Spleen (tissue), 7 donors: ENCODE results near the gene CRB2.

Experiments used
- POLR2A ChIP-seq, 3 donors: fragments of 450-650 bp; IDR thresholded peaks; one replicate each; pipeline ENCODE4 v1.5.1; 2017; ENCODE audit warnings: antibody characterized with exemption in 3 of 3, mild to moderate bottlenecking in 1 of 3
- TF ChIP-seq, protein P1 (sequence below), 11 experiments: fragments of 200-600 bp in 7 of 11; fragments of 450-650 bp in 4 of 11; sonication (generic) in 4 of 11; IDR thresholded peaks in 8 of 11; conservative IDR thresholded peaks in 3 of 11; 1 replicate in 7 of 11; 2 replicates in 4 of 11; pipeline versions ENCODE4 v1.4.0 to v1.8.0; 2016 to 2021; ENCODE audit warnings: antibody characterized with exemption in 11 of 11, inconsistent platforms in 4 of 11, mild to moderate bottlenecking in 1 of 11
- donor health status: DM: no; HTN: no; CAD: no; lungs with moderate emphysema.
- donor health status: DM: no; HTN: no; CAD: no.
- donor health status: DM: no; HTN: no; CAD: no.

DNA sequence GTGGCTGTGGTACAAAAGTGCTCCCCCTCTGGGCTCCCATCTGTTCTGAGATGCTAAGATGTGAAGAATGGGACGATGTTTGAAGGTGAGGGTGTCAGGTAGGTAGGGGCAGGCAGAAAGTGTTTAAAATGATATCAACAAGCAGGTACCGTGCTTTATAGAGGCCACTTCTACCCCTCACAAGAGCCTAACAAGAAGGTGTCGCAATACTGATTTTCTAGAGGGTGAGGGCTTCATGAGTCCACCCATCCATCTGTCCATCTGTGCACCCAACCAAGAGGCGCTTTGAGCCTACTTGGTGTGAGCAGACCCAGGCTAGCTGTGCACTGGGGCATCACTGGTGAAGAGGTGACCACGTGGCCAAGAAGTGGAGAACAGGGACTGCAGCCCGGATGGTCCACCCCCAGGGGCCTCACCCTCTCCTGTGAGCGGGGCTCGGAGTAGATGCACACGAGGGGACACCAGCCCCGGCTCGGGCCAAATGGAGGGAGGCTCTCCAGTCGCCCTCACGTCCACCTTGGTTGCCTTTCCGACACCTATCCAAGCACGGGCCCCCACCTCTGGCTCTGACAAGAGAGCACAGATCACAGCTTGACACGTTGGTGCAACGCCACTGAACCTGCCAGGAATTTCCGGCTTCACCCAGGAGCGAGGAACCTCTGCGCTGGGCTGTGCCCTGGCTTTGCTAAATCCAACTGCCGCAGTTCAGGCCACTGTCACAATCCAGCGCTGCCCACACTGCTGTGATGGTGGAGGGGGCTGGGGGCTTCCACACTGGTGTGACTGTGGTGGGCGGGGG lies 34.5 kb downstream of the CRB2 start:
- TF ChIP-seq, protein P1, sequence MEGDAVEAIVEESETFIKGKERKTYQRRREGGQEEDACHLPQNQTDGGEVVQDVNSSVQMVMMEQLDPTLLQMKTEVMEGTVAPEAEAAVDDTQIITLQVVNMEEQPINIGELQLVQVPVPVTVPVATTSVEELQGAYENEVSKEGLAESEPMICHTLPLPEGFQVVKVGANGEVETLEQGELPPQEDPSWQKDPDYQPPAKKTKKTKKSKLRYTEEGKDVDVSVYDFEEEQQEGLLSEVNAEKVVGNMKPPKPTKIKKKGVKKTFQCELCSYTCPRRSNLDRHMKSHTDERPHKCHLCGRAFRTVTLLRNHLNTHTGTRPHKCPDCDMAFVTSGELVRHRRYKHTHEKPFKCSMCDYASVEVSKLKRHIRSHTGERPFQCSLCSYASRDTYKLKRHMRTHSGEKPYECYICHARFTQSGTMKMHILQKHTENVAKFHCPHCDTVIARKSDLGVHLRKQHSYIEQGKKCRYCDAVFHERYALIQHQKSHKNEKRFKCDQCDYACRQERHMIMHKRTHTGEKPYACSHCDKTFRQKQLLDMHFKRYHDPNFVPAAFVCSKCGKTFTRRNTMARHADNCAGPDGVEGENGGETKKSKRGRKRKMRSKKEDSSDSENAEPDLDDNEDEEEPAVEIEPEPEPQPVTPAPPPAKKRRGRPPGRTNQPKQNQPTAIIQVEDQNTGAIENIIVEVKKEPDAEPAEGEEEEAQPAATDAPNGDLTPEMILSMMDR (IDR thresholded peaks at IDR 0.05 in 8 of 11, conservative IDR thresholded peaks at IDR 0.05 in 3 of 11): no peak
- TF ChIP-seq POLR2A (IDR thresholded peaks at IDR 0.05): no peak
